Suprapubic skin (tissue), 4 donors: ENCODE results near the gene MTRF1L.

ENCODE experiments used
- EP300 ChIP-seq: sonication (generic); formaldehyde crosslinking; IDR thresholded peaks from one replicate; pipeline ENCODE4 v1.6.1; 2017; ENCODE audit warnings: antibody characterized with exemption
- POLR2A ChIP-seq, 2 donors: fragments of 450-650 bp; IDR thresholded peaks; one replicate each; pipeline ENCODE4 v1.6.1; 2017; ENCODE audit warnings: antibody characterized with exemption in 2 of 2, mild to moderate bottlenecking in 2 of 2, moderate library complexity in 2 of 2
- POLR2AphosphoS5 ChIP-seq, 3 donors: sonication (generic); formaldehyde crosslinking; IDR thresholded peaks; one replicate each; pipeline ENCODE4 v1.6.1; 2017; ENCODE audit warnings: antibody characterized with exemption in 3 of 3
- TF ChIP-seq, protein P1 (sequence below), 2 donors: fragments of 200-600 bp in 1 of 2; fragments of 450-650 bp in 1 of 2; sonication (generic) in 1 of 2; IDR thresholded peaks; one replicate each; pipeline ENCODE4 v1.5.1; 2016 to 2019; ENCODE audit warnings: antibody characterized with exemption in 2 of 2, mild to moderate bottlenecking in 1 of 2, moderate library complexity in 1 of 2

- TF ChIP-seq, protein P1, sequence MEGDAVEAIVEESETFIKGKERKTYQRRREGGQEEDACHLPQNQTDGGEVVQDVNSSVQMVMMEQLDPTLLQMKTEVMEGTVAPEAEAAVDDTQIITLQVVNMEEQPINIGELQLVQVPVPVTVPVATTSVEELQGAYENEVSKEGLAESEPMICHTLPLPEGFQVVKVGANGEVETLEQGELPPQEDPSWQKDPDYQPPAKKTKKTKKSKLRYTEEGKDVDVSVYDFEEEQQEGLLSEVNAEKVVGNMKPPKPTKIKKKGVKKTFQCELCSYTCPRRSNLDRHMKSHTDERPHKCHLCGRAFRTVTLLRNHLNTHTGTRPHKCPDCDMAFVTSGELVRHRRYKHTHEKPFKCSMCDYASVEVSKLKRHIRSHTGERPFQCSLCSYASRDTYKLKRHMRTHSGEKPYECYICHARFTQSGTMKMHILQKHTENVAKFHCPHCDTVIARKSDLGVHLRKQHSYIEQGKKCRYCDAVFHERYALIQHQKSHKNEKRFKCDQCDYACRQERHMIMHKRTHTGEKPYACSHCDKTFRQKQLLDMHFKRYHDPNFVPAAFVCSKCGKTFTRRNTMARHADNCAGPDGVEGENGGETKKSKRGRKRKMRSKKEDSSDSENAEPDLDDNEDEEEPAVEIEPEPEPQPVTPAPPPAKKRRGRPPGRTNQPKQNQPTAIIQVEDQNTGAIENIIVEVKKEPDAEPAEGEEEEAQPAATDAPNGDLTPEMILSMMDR (IDR thresholded peaks at IDR 0.05), result no peak
- no peak for TF ChIP-seq EP300
- no peak for TF ChIP-seq POLR2A (IDR thresholded peaks at IDR 0.05)
- no peak for TF ChIP-seq POLR2AphosphoS5 (IDR thresholded peaks at IDR 0.05)
Measured at GRCh38 chr6:152943260-152943897, 59.1 kb downstream of the MTRF1L start.
